Neural progenitor cell (in vitro differentiated cells): Measurements from ENCODE around the gene IFNA13. TPM values are rescaled to one million over a fixed set of nuclear protein-coding genes. Genes with fewer than 3 reads are reported as not detected.

Experiments
- DNase-seq: peaks from one replicate; pipeline ENCODE4 v3.0.0-alpha.2; 2016; ENCODE audit warnings: low spot score
- H2AFZ ChIP-seq: fragments of 200-600 bp; sonication (generic); replicated peaks from 2 replicates; pipeline ENCODE4 v1.6.1; 2016; ENCODE audit warnings: antibody characterized with exemption
- H3F3A ChIP-seq: fragments of 200-600 bp; sonication (generic); 2 replicates; pipeline ENCODE4 v1.6.1; 2016; ENCODE audit warnings: antibody characterized with exemption, low read depth
- H3K27ac ChIP-seq: fragments of 200-600 bp; sonication (generic); 2 replicates; pipeline ENCODE4 v1.5.1; 2016; ENCODE audit warnings: mild to moderate bottlenecking
- H3K27me3 ChIP-seq: fragments of 200-600 bp; sonication (generic); 2 replicates; pipeline ENCODE4 v1.6.1; 2016; ENCODE audit warnings: mild to moderate bottlenecking, moderate library complexity
- H3K36me3 ChIP-seq: fragments of 200-600 bp; sonication (generic); 2 replicates; pipeline ENCODE4 v1.5.1; 2016
- H3K4me1 ChIP-seq: fragments of 200-600 bp; sonication (generic); 2 replicates; pipeline ENCODE4 v1.6.1; 2016; ENCODE audit warnings: mixed run types
- H3K4me2 ChIP-seq: fragments of 200-600 bp; sonication (generic); 2 replicates; pipeline ENCODE4 v1.6.1; 2016
- H3K4me3 ChIP-seq: fragments of 200-600 bp; sonication (generic); 2 replicates; pipeline ENCODE4 v1.5.1; 2016
- H3K79me2 ChIP-seq: fragments of 200-600 bp; sonication (generic); 2 replicates; pipeline ENCODE4 v1.6.1; 2016; ENCODE audit warnings: low read depth
- H3K9ac ChIP-seq: fragments of 200-600 bp; sonication (generic); 2 replicates; pipeline ENCODE4 v1.6.1; 2016
- H3K9me3 ChIP-seq: fragments of 200-600 bp; sonication (generic); 2 replicates; pipeline ENCODE4 v1.5.1; 2016; ENCODE audit warnings: low read depth
- H4K20me1 ChIP-seq: fragments of 200-600 bp; sonication (generic); 2 replicates; pipeline ENCODE4 v1.6.1; 2016; ENCODE audit warnings: low read depth
- H3K27ac Mint-ChIP-seq: 3 replicates; pipeline ENCODE4 v1.8.0; 2021; ENCODE audit warnings: mixed read lengths
- H3K27me3 Mint-ChIP-seq: 2 replicates; pipeline ENCODE4 v1.8.0; 2022; ENCODE audit warnings: low read depth, mild to moderate bottlenecking, inconsistent platforms, moderate library complexity, mixed read lengths; ENCODE audit not compliant: insufficient read depth
- H3K36me3 Mint-ChIP-seq: 3 replicates; pipeline ENCODE4 v1.8.0; 2021; ENCODE audit warnings: mixed read lengths
- H3K4me1 Mint-ChIP-seq: 3 replicates; pipeline ENCODE4 v1.8.0; 2021; ENCODE audit warnings: mixed read lengths
- H3K4me3 Mint-ChIP-seq: 3 replicates; pipeline ENCODE4 v1.8.0; 2021; ENCODE audit warnings: mild to moderate bottlenecking, moderate library complexity, mixed read lengths
- H3K9me3 Mint-ChIP-seq: 3 replicates; pipeline ENCODE4 v1.8.0; 2020; ENCODE audit warnings: mixed read lengths
- CTCF ChIP-seq: fragments of 200-600 bp; sonication (generic); IDR thresholded peaks from 2 replicates; pipeline ENCODE4 v1.5.1; 2017; ENCODE audit warnings: antibody characterized with exemption, mild to moderate bottlenecking
- EZH2 ChIP-seq: fragments of 200-600 bp; sonication (generic); IDR thresholded peaks from 2 replicates; pipeline ENCODE4 v1.6.1; 2017; ENCODE audit warnings: antibody characterized with exemption, mild to moderate bottlenecking, moderate library complexity
- EZH2phosphoT487 ChIP-seq: fragments of 200-600 bp; sonication (generic); IDR thresholded peaks from 2 replicates; pipeline ENCODE4 v1.6.1; 2017; ENCODE audit warnings: antibody characterized with exemption
- total RNA-seq: library from RNA; depleted of rRNA; stranded (reverse); fragments of >200 nt; gene quantifications from 2 replicates; pipeline ENCODE4 v1.2.3, GENCODE V29; 2015; ENCODE audit warnings: low replicate concordance

The IFNA13 gene
- total RNA-seq, 1 donor from 2014 or later, result not detected

GRCh38 chr9:21398955-21399489 is 31.2 kb upstream of the IFNA13 start:
- Mint-ChIP-seq H3K27ac (no peak overlapping the region), H3K27me3 (peaks cover 7% of the 10 kb centered on the region), H3K36me3 (no peaks in the 10 kb centered on the region)

GRCh38 chr9:21395778-21396717 is 28.2 kb upstream of the IFNA13 start:
- no peaks in the 10 kb centered on the region for H3K9me3 Mint-ChIP-seq

More at GRCh38 chr9:21398955-21399489, 31.2 kb upstream of the IFNA13 start:
- no peak for DNase-seq
- H3K4me1 Mint-ChIP-seq, result peaks cover 5% of the 10 kb centered on the region
- Histone ChIP-seq H4K20me1 (no peaks in the 10 kb centered on the region), H3K4me3 (no peak overlapping the region), H3K4me2 (no peak overlapping the region), H3F3A (no peaks in the 10 kb centered on the region), H2AFZ (no peak overlapping the region), H3K9me3 (no peaks in the 10 kb centered on the region), H3K9ac (no peak overlapping the region), H3K36me3 (no peaks in the 10 kb centered on the region), H3K79me2 (no peaks in the 10 kb centered on the region), H3K27ac (no peak overlapping the region), H3K4me1 (no peaks in the 10 kb centered on the region), H3K27me3 (peaks cover 91% of the 10 kb centered on the region)
- TF ChIP-seq EZH2, result no peak
- no peak for TF ChIP-seq EZH2phosphoT487
- no peak for TF ChIP-seq CTCF
- H3K9me3 Mint-ChIP-seq, result no peaks in the 10 kb centered on the region
- no peak overlapping the region for H3K4me3 Mint-ChIP-seq

GRCh38 chr9:21392270-21392669 is 24.4 kb upstream of the IFNA13 start:
- Mint-ChIP-seq H3K27me3 (no peaks in the 10 kb centered on the region), H3K4me1 (peaks cover 2% of the 10 kb centered on the region), H3K4me3 (no peak overlapping the region), H3K36me3 (no peaks in the 10 kb centered on the region), H3K9me3 (no peaks in the 10 kb centered on the region), H3K27ac (no peak overlapping the region)
- H3K36me3 ChIP-seq, result no peaks in the 10 kb centered on the region
- no peak overlapping the region for H3K4me2 ChIP-seq
- no peaks in the 10 kb centered on the region for H3K9me3 ChIP-seq
- no peak overlapping the region for H2AFZ ChIP-seq
- H3K4me3 ChIP-seq, result no peak overlapping the region
- TF ChIP-seq EZH2phosphoT487 (no peak), CTCF (peak; percentile 37)
- no peak overlapping the region for H3K27ac ChIP-seq
- no peaks in the 10 kb centered on the region for H4K20me1 ChIP-seq
- no peaks in the 10 kb centered on the region for H3F3A ChIP-seq
- peaks cover 45% of the 10 kb centered on the region for H3K27me3 ChIP-seq
- no peaks in the 10 kb centered on the region for H3K4me1 ChIP-seq
- peak; percentile 39 for DNase-seq
- H3K79me2 ChIP-seq, result no peaks in the 10 kb centered on the region
- no peak overlapping the region for H3K9ac ChIP-seq

More at GRCh38 chr9:21395778-21396717, 28.2 kb upstream of the IFNA13 start:
- H3K27ac ChIP-seq, result no peak overlapping the region
- TF ChIP-seq EZH2 (no peak), CTCF (peak; percentile 95)
- peak overlapping the region; percentile 81 for H3K4me2 ChIP-seq
- H3K9ac ChIP-seq, result no peak overlapping the region
- no peaks in the 10 kb centered on the region for H3F3A ChIP-seq
- no peaks in the 10 kb centered on the region for H3K79me2 ChIP-seq
- no peaks in the 10 kb centered on the region for H3K36me3 ChIP-seq
- Mint-ChIP-seq H3K4me1 (peaks cover 2% of the 10 kb centered on the region), H3K4me3 (peak overlapping the region; percentile 73), H3K27me3 (no peaks in the 10 kb centered on the region), H3K27ac (no peak overlapping the region), H3K36me3 (no peaks in the 10 kb centered on the region)
- H3K4me1 ChIP-seq, result no peaks in the 10 kb centered on the region
- DNase-seq, result peak; percentile 94
- no peaks in the 10 kb centered on the region for H3K9me3 ChIP-seq
- peaks cover 63% of the 10 kb centered on the region for H3K27me3 ChIP-seq
- no peaks in the 10 kb centered on the region for H4K20me1 ChIP-seq
- H3K4me3 ChIP-seq, result peak overlapping the region; percentile 54
- peak overlapping the region; percentile 98 for H2AFZ ChIP-seq
